ENCODE data around the gene SCPEP1.

SCPEP1 gene

GRCh38 chr17:56966338-56966737, 11.6 kb upstream of the SCPEP1 start:
- no peak overlapping the region for H3K4me3 ChIP-seq (ENCODE audit: low read depth, low read length)
- no peak for TF ChIP-seq CTCF (IDR thresholded peaks at IDR 0.05; ENCODE audit: borderline replicate concordance, insufficient read depth, low read depth, low read length)

- TF ChIP-seq CTCF (IDR thresholded peaks at IDR 0.05; ENCODE audit: borderline replicate concordance, insufficient read depth, low read depth, low read length) = no peak
- H3K4me3 ChIP-seq (ENCODE audit: low read depth, low read length) = no peak overlapping the region
These were observed 7.0 kb upstream of the SCPEP1 start for GRCh38 chr17:56970974-56971373.

GRCh38 chr17:56972111-56972730, 5.7 kb upstream of the SCPEP1 start:
- no peak overlapping the region for H3K4me3 ChIP-seq (ENCODE audit: low read depth, low read length)
- no peak for TF ChIP-seq CTCF (IDR thresholded peaks at IDR 0.05; ENCODE audit: borderline replicate concordance, insufficient read depth, low read depth, low read length)

GRCh38 chr17:56973520-56973919, 4.4 kb upstream of the SCPEP1 start:
- no peak overlapping the region for H3K4me3 ChIP-seq (ENCODE audit: low read depth, low read length)
- no peak for TF ChIP-seq CTCF (IDR thresholded peaks at IDR 0.05; ENCODE audit: borderline replicate concordance, insufficient read depth, low read depth, low read length)

- no peak overlapping the region for H3K4me3 ChIP-seq (ENCODE audit: low read depth, low read length)
- no peak for TF ChIP-seq CTCF (IDR thresholded peaks at IDR 0.05; ENCODE audit: borderline replicate concordance, insufficient read depth, low read depth, low read length)
These were observed 3.9 kb upstream of the SCPEP1 start for GRCh38 chr17:56974055-56974454.

GRCh38 chr17:56975656-56976055, 2.3 kb upstream of the SCPEP1 start:
- no peak overlapping the region for H3K4me3 ChIP-seq (ENCODE audit: low read depth, low read length)
- TF ChIP-seq CTCF (IDR thresholded peaks at IDR 0.05; ENCODE audit: borderline replicate concordance, insufficient read depth, low read depth, low read length) = no peak

- no peak overlapping the region for H3K4me3 ChIP-seq (ENCODE audit: low read depth, low read length)
- no peak for TF ChIP-seq CTCF (IDR thresholded peaks at IDR 0.05; ENCODE audit: borderline replicate concordance, insufficient read depth, low read depth, low read length)
These were observed 856 bp upstream of the SCPEP1 start for GRCh38 chr17:56976941-56977608.
